Natural killer cell (primary cell): ENCODE results near the gene STAC2. TPM values are rescaled to one million over a fixed set of nuclear protein-coding genes. Genes with fewer than 3 reads are reported as not detected.

ENCODE experiments used
- ATAC-seq, 3 donors: fragments of 150-1000 bp in 2 of 3; fragments of 200-7000 bp in 1 of 3; cut with Tn5 transposase; 1 replicate in 1 of 3; 2 replicates in 2 of 3; pipeline ENCODE4 v1.10.0; 2021; ENCODE audit warnings: mild to moderate bottlenecking in 2 of 3, moderate library complexity in 2 of 3
- DNase-seq, 2 donors: peaks; one replicate each; pipeline versions ENCODE4 v3.0.0 to v3.0.0-alpha.2; 2013 to 2021; ENCODE audit warnings: mixed read lengths in 1 of 2
- H3K27ac ChIP-seq: one replicate; pipeline ENCODE4 v1.5.1; 2013; ENCODE audit warnings: mild to moderate bottlenecking, low read length
- H3K27me3 ChIP-seq: one replicate; pipeline ENCODE4 v1.6.1; 2013; ENCODE audit warnings: low read length; ENCODE audit not compliant: control insufficient read depth, insufficient read depth
- H3K36me3 ChIP-seq: one replicate; pipeline ENCODE4 v1.6.1; 2013; ENCODE audit warnings: low read length; ENCODE audit not compliant: control insufficient read depth, insufficient read depth
- H3K4me1 ChIP-seq: one replicate; pipeline ENCODE4 v1.6.1; 2013; ENCODE audit warnings: low read length; ENCODE audit not compliant: control insufficient read depth, insufficient read depth
- H3K4me3 ChIP-seq: one replicate; pipeline ENCODE4 v1.5.1; 2013; ENCODE audit warnings: low read length
- H3K9me3 ChIP-seq: one replicate; pipeline ENCODE4 v1.6.1; 2013; ENCODE audit warnings: low read length; ENCODE audit not compliant: control insufficient read depth, insufficient read depth
- H3K27ac Mint-ChIP-seq, 2 donors: one replicate each; pipeline ENCODE4 v1.8.0; 2022; ENCODE audit warnings: mild to moderate bottlenecking in 2 of 2, mixed read lengths in 2 of 2, moderate library complexity in 1 of 2
- H3K27me3 Mint-ChIP-seq, 2 donors: one replicate each; pipeline ENCODE4 v1.8.0; 2022; ENCODE audit warnings: low read depth in 2 of 2, mixed read lengths in 2 of 2
- H3K36me3 Mint-ChIP-seq: one replicate; pipeline ENCODE4 v1.8.0; 2022; ENCODE audit warnings: mixed read lengths
- H3K4me1 Mint-ChIP-seq, 2 donors: one replicate each; pipeline ENCODE4 v1.8.0; 2022; ENCODE audit warnings: mixed read lengths in 2 of 2
- H3K4me3 Mint-ChIP-seq: one replicate; pipeline ENCODE4 v1.8.0; 2022; ENCODE audit warnings: mild to moderate bottlenecking, moderate library complexity, mixed read lengths
- H3K9me3 Mint-ChIP-seq, 2 donors: one replicate each; pipeline ENCODE4 v1.8.0; 2022; ENCODE audit warnings: mixed read lengths in 2 of 2
- CTCF ChIP-seq: fragments of 200-600 bp; IDR thresholded peaks from one replicate; pipeline ENCODE4 v1.8.0; 2022; ENCODE audit warnings: antibody characterized with exemption
- WGBS: methylation state at CpG from one replicate; pipeline ENCODE4 v1.1.7; 2013; ENCODE audit warnings: missing lambda C conversion rate; ENCODE audit not compliant: insufficient coverage; 5-methylcytosine and 5-hydroxymethylcytosine counted together
- intact Hi-C: fragments of 100-400 bp; cut with micrococcal nuclease; formaldehyde crosslinking; loops from one replicate; pipeline ENCODE4 v1.14.2; 2022
- total RNA-seq, 4 donors: library from RNA; stranded (reverse); fragments of 120-200 nt in 1 of 4; gene quantifications; one replicate each; pipeline versions ENCODE4 v1.2.3 to v1.2.4, GENCODE V29; 2013 to 2022

The STAC2 gene
- total RNA-seq, 3 donors from 2014 or later (not counting 1 experiment from before 2014, with no cell fraction given), result not detected

- intact Hi-C loops, result loop anchor here (5.0 kb wide), 1 partner anchor 169 kb away; no protein-coding TSS in a partner anchor
- Mint-ChIP-seq H3K27me3 (peaks cover 0 to 9% of the 10 kb centered on the region in 2 donors), H3K36me3 (no peaks in the 10 kb centered on the region), H3K4me3 (no peak overlapping the region), H3K27ac (peak overlapping the region in 1 of 2 donors; percentile 52), H3K9me3 (no peaks in the 10 kb centered on the region), H3K4me1 (peaks cover 25 to 37% of the 10 kb centered on the region in 2 donors)
- Histone ChIP-seq H3K4me3 (no peak overlapping the region), H3K4me1 (peaks cover 37% of the 10 kb centered on the region), H3K36me3 (no peaks in the 10 kb centered on the region), H3K27me3 (no peaks in the 10 kb centered on the region), H3K9me3 (no peaks in the 10 kb centered on the region), H3K27ac (no peak overlapping the region)
- DNase-seq (no peak), ATAC-seq (no peak)
- no peak for TF ChIP-seq CTCF
- 88% methylated on average over 3 of the region's 5 CpGs for WGBS
These were observed 10.7 kb upstream of the STAC2 start for GRCh38 chr17:39236450-39236927.

- Histone ChIP-seq H3K9me3 (no peaks in the 10 kb centered on the region), H3K27me3 (no peaks in the 10 kb centered on the region), H3K36me3 (no peaks in the 10 kb centered on the region), H3K4me3 (no peak overlapping the region), H3K4me1 (peaks cover 38% of the 10 kb centered on the region), H3K27ac (no peak overlapping the region)
- TF ChIP-seq CTCF, result peak; percentile 48
- intact Hi-C loops, result loop anchor here (5.0 kb wide), 1 partner anchor 169 kb away; no protein-coding TSS in a partner anchor
- Mint-ChIP-seq H3K36me3 (no peaks in the 10 kb centered on the region), H3K27me3 (peaks cover under 1 to 10% of the 10 kb centered on the region in 2 donors), H3K27ac (peak overlapping the region in 1 of 2 donors; percentile 52), H3K9me3 (no peaks in the 10 kb centered on the region), H3K4me3 (no peak overlapping the region), H3K4me1 (peaks cover 26 to 38% of the 10 kb centered on the region in 2 donors)
- ATAC-seq (peak; percentile 39 to 63 (median 51)), DNase-seq (peak in 1 of 2 donors; percentile 78)
- 45% methylated on average over 15 of the region's 18 CpGs for WGBS
These were observed 10.1 kb upstream of the STAC2 start for GRCh38 chr17:39235555-39236449.

GRCh38 chr17:39231591-39232551, 6.1 kb upstream of the STAC2 start:
- no peaks in the 10 kb centered on the region for H3K36me3 Mint-ChIP-seq
- peaks cover 21% of the 10 kb centered on the region in 2 donors for H3K27me3 Mint-ChIP-seq
- peak; percentile 61 to 80 for DNase-seq
- H3K27me3 ChIP-seq, result peaks cover 12% of the 10 kb centered on the region
- intact Hi-C loops, result loop anchor here (5.0 kb wide), 1 partner anchor 65 kb away; the partner anchor contains the start of gene ARL5C
- H3K27ac ChIP-seq, result no peak overlapping the region
- H3K27ac Mint-ChIP-seq, result peak overlapping the region in 1 of 2 donors; percentile 42
- peaks cover 10% of the 10 kb centered on the region for H3K4me1 ChIP-seq
- H3K9me3 ChIP-seq, result no peaks in the 10 kb centered on the region
- H3K36me3 ChIP-seq, result no peaks in the 10 kb centered on the region
- WGBS, result 14% methylated on average over 20 of the region's 22 CpGs
- peaks cover 10 to 19% of the 10 kb centered on the region in 2 donors for H3K4me1 Mint-ChIP-seq
- TF ChIP-seq CTCF, result peak; percentile 69
- peak; percentile 85 to 93 (median 90) for ATAC-seq
- peak overlapping the region; percentile 31 for H3K4me3 Mint-ChIP-seq
- no peaks in the 10 kb centered on the region for H3K9me3 Mint-ChIP-seq
- H3K4me3 ChIP-seq, result no peak overlapping the region
